ENCODE measurements around the gene UCKL1.
"Not testable (repeated sequence)": the region's sequence is repeated elsewhere in the genome, so short reads cannot be mapped to it uniquely, and the experiment has no call there.

UCKL1 gene

GRCh38 chr20:63977739-63978276 is 21.6 kb upstream of the UCKL1 start:
- TF ChIP-seq CTCF (IDR thresholded peaks at IDR 0.05; ENCODE audit: low read depth, low read length) = no peak
- H3K4me3 ChIP-seq (replicated peaks in 1 of 2; ENCODE audit: low read depth in 2 of 2, low read length in 2 of 2) = no peak overlapping the region
- peak; percentile 69 to 72 for DNase-seq (ENCODE audit: low read depth in 2 of 2)

GRCh38 chr20:63976980-63977738 is 20.9 kb upstream of the UCKL1 start:
- H3K4me3 ChIP-seq (replicated peaks in 1 of 2; ENCODE audit: low read depth in 2 of 2, low read length in 2 of 2) = no peak overlapping the region
- no peak for DNase-seq (ENCODE audit: low read depth in 2 of 2)
- no peak for TF ChIP-seq CTCF (IDR thresholded peaks at IDR 0.05; ENCODE audit: low read depth, low read length)

- not testable (repeated sequence) for DNase-seq (ENCODE audit: low read depth in 2 of 2); H3K4me3 ChIP-seq (replicated peaks in 1 of 2; ENCODE audit: low read depth in 2 of 2, low read length in 2 of 2)
Observed at GRCh38 chr20:63976511-63976910, 20.3 kb upstream of the UCKL1 start.

- no peak for TF ChIP-seq CTCF (IDR thresholded peaks at IDR 0.05; ENCODE audit: low read depth, low read length)
- peak in 1 of 2 donors; percentile 19 for DNase-seq (ENCODE audit: low read depth in 2 of 2)
Observed at GRCh38 chr20:63974402-63975200, 18.4 kb upstream of the UCKL1 start.

GRCh38 chr20:63973636-63974401 is 17.6 kb upstream of the UCKL1 start:
- TF ChIP-seq CTCF (IDR thresholded peaks at IDR 0.05; ENCODE audit: low read depth, low read length) = peak; percentile 98
- peak; percentile 87 to 88 for DNase-seq (ENCODE audit: low read depth in 2 of 2)
- peak overlapping the region; percentile 44 to 55 for H3K4me3 ChIP-seq (replicated peaks in 1 of 2; ENCODE audit: low read depth in 2 of 2, low read length in 2 of 2)

More at GRCh38 chr20:63974402-63975200, 18.4 kb upstream of the UCKL1 start:
- H3K4me3 ChIP-seq (replicated peaks in 1 of 2; ENCODE audit: low read depth in 2 of 2, low read length in 2 of 2) = no peak overlapping the region

GRCh38 chr20:63973160-63973479 is 16.9 kb upstream of the UCKL1 start:
- DNase-seq (ENCODE audit: low read depth in 2 of 2) = no peak
- TF ChIP-seq CTCF (IDR thresholded peaks at IDR 0.05; ENCODE audit: low read depth, low read length) = no peak
- H3K4me3 ChIP-seq (replicated peaks in 1 of 2; ENCODE audit: low read depth in 2 of 2, low read length in 2 of 2) = no peak overlapping the region
